ENCODE results near the gene FLNA. TPM values are rescaled to one million over a fixed set of nuclear protein-coding genes. Genes with fewer than 3 reads are reported as not detected.

Gene FLNA
- total RNA-seq, 1 donor from 2014 or later, result 2,809 TPM

- H3K36me3 Mint-ChIP-seq (ENCODE audit: low read depth, unreplicated experiment), result no peaks in the 10 kb centered on the region
- Histone ChIP-seq H3K4me3 (ENCODE audit: insufficient read depth, low read depth, low read length) (no peak overlapping the region), H3K27me3 (ENCODE audit: insufficient read depth, low read length) (no peaks in the 10 kb centered on the region), H3K4me1 (ENCODE audit: insufficient read depth, low read length) (peaks cover 17% of the 10 kb centered on the region), H4K20me1 (ENCODE audit: insufficient read depth, low read length) (no peaks in the 10 kb centered on the region), H3K9me3 (ENCODE audit: insufficient read depth, low read depth, low read length) (no peaks in the 10 kb centered on the region), H3K4me2 (ENCODE audit: low read length) (no peak overlapping the region), H3K9ac (ENCODE audit: low read length) (no peak overlapping the region), H3K27ac (ENCODE audit: low read depth, low read length) (no peak overlapping the region), H2AFZ (ENCODE audit: low read depth, low read length) (no peak overlapping the region), H3K36me3 (ENCODE audit: insufficient read depth, low read length) (no peaks in the 10 kb centered on the region), H3K79me2 (ENCODE audit: insufficient read depth, low read length) (peaks cover 14% of the 10 kb centered on the region)
- H3K4me1 Mint-ChIP-seq (ENCODE audit: low read depth, unreplicated experiment), result peaks cover 2% of the 10 kb centered on the region
- H3K9me3 Mint-ChIP-seq (ENCODE audit: unreplicated experiment), result no peaks in the 10 kb centered on the region
- H3K27ac Mint-ChIP-seq (ENCODE audit: unreplicated experiment), result no peak overlapping the region
- no peak for FAIRE-seq
- H3K27me3 Mint-ChIP-seq (ENCODE audit: low read depth, unreplicated experiment), result no peaks in the 10 kb centered on the region
- TF ChIP-seq EZH2 (IDR thresholded peaks at IDR 0.05; ENCODE audit: insufficient read depth, low read length) (no peak), CTCF (IDR thresholded peaks at IDR 0.05; ENCODE audit: insufficient read depth, low read depth, low read length) (no peak)
- DNase-seq (ENCODE audit: low read depth), result no peak
- H3K4me3 Mint-ChIP-seq (ENCODE audit: unreplicated experiment), result peak overlapping the region; percentile 27
These were observed 38.7 kb upstream of the FLNA start for GRCh38 chrX:154413142-154413541.

- no peaks in the 10 kb centered on the region for H3K9me3 ChIP-seq (ENCODE audit: insufficient read depth, low read depth, low read length)
- no peak overlapping the region for H3K27ac Mint-ChIP-seq (ENCODE audit: unreplicated experiment)
- H3K4me1 ChIP-seq (ENCODE audit: insufficient read depth, low read length), result peaks cover 17% of the 10 kb centered on the region
- no peaks in the 10 kb centered on the region for H4K20me1 ChIP-seq (ENCODE audit: insufficient read depth, low read length)
- peak overlapping the region; percentile 72 for H3K4me3 Mint-ChIP-seq (ENCODE audit: unreplicated experiment)
- H3K79me2 ChIP-seq (ENCODE audit: insufficient read depth, low read length), result peaks cover 15% of the 10 kb centered on the region
- no peaks in the 10 kb centered on the region for H3K27me3 Mint-ChIP-seq (ENCODE audit: low read depth, unreplicated experiment)
- peak overlapping the region; percentile 77 for H3K9ac ChIP-seq (ENCODE audit: low read length)
- H3K9me3 Mint-ChIP-seq (ENCODE audit: unreplicated experiment), result no peaks in the 10 kb centered on the region
- no peaks in the 10 kb centered on the region for H3K36me3 Mint-ChIP-seq (ENCODE audit: low read depth, unreplicated experiment)
- H3K4me3 ChIP-seq (ENCODE audit: insufficient read depth, low read depth, low read length), result peak overlapping the region; percentile 60
- no peaks in the 10 kb centered on the region for H3K36me3 ChIP-seq (ENCODE audit: insufficient read depth, low read length)
- TF ChIP-seq EZH2 (IDR thresholded peaks at IDR 0.05; ENCODE audit: insufficient read depth, low read length) (no peak), CTCF (IDR thresholded peaks at IDR 0.05; ENCODE audit: insufficient read depth, low read depth, low read length) (no peak)
- peak overlapping the region; percentile 84 for H3K4me2 ChIP-seq (ENCODE audit: low read length)
- DNase-seq (ENCODE audit: low read depth) (no peak), FAIRE-seq (no peak)
- H2AFZ ChIP-seq (ENCODE audit: low read depth, low read length), result no peak overlapping the region
- no peak overlapping the region for H3K27ac ChIP-seq (ENCODE audit: low read depth, low read length)
- peaks cover 2% of the 10 kb centered on the region for H3K4me1 Mint-ChIP-seq (ENCODE audit: low read depth, unreplicated experiment)
- H3K27me3 ChIP-seq (ENCODE audit: insufficient read depth, low read length), result no peaks in the 10 kb centered on the region
These were observed 38.0 kb upstream of the FLNA start for GRCh38 chrX:154412468-154412867.

GRCh38 chrX:154411981-154412340 is 37.5 kb upstream of the FLNA start:
- Histone ChIP-seq H3K36me3 (ENCODE audit: insufficient read depth, low read length) (no peaks in the 10 kb centered on the region), H3K4me3 (ENCODE audit: insufficient read depth, low read depth, low read length) (peak overlapping the region; percentile 60), H3K4me2 (ENCODE audit: low read length) (peak overlapping the region; percentile 84), H3K27ac (ENCODE audit: low read depth, low read length) (peak overlapping the region; percentile 53), H2AFZ (ENCODE audit: low read depth, low read length) (peak overlapping the region; percentile 71), H3K9me3 (ENCODE audit: insufficient read depth, low read depth, low read length) (no peaks in the 10 kb centered on the region), H4K20me1 (ENCODE audit: insufficient read depth, low read length) (no peaks in the 10 kb centered on the region), H3K27me3 (ENCODE audit: insufficient read depth, low read length) (no peaks in the 10 kb centered on the region), H3K4me1 (ENCODE audit: insufficient read depth, low read length) (peaks cover 17% of the 10 kb centered on the region), H3K9ac (ENCODE audit: low read length) (peak overlapping the region; percentile 77), H3K79me2 (ENCODE audit: insufficient read depth, low read length) (peaks cover 15% of the 10 kb centered on the region)
- H3K27ac Mint-ChIP-seq (ENCODE audit: unreplicated experiment), result no peak overlapping the region
- DNase-seq (ENCODE audit: low read depth) (peak; percentile 23), FAIRE-seq (peak; percentile 43)
- no peaks in the 10 kb centered on the region for H3K36me3 Mint-ChIP-seq (ENCODE audit: low read depth, unreplicated experiment)
- H3K27me3 Mint-ChIP-seq (ENCODE audit: low read depth, unreplicated experiment), result no peaks in the 10 kb centered on the region
- H3K4me1 Mint-ChIP-seq (ENCODE audit: low read depth, unreplicated experiment), result peaks cover 2% of the 10 kb centered on the region
- TF ChIP-seq EZH2 (IDR thresholded peaks at IDR 0.05; ENCODE audit: insufficient read depth, low read length) (no peak), CTCF (IDR thresholded peaks at IDR 0.05; ENCODE audit: insufficient read depth, low read depth, low read length) (no peak)
- H3K4me3 Mint-ChIP-seq (ENCODE audit: unreplicated experiment), result peak overlapping the region; percentile 72
- H3K9me3 Mint-ChIP-seq (ENCODE audit: unreplicated experiment), result no peaks in the 10 kb centered on the region

Measured in astrocyte (in vitro differentiated cells and primary cell).